Cardiac muscle cell (in vitro differentiated cells and primary cell): Measurements from ENCODE around the gene ABTB2. TPM values are rescaled to one million over a fixed set of nuclear protein-coding genes. Genes with fewer than 3 reads are reported as not detected.
"Not testable (repeated sequence)": the region's sequence is repeated elsewhere in the genome, so short reads cannot be mapped to it uniquely, and the experiment has no call there.

ENCODE experiments used
- DNase-seq, 2 donors: peaks; one replicate each; pipeline versions ENCODE4 v3.0.0 to v3.0.0-alpha.2; 2010 to 2017; ENCODE audit warnings: low read depth in 1 of 2, low spot score in 1 of 2
- H3K27ac ChIP-seq: fragments of 200-600 bp; sonication (generic); 2 replicates; pipeline ENCODE4 v1.5.1; 2016
- H3K27me3 ChIP-seq: fragments of 200-600 bp; sonication (generic); 2 replicates; pipeline ENCODE4 v1.6.0; 2016; ENCODE audit warnings: control low read depth
- H3K36me3 ChIP-seq: fragments of 200-600 bp; sonication (generic); 2 replicates; pipeline ENCODE4 v1.5.1; 2016; ENCODE audit warnings: control low read depth
- H3K4me1 ChIP-seq: fragments of 200-600 bp; sonication (generic); 2 replicates; pipeline ENCODE4 v1.8.1; 2017; ENCODE audit warnings: low read depth, mild to moderate bottlenecking, mixed run types
- H3K4me3 ChIP-seq: fragments of 200-600 bp; sonication (generic); 2 replicates; pipeline ENCODE4 v1.5.1; 2016; ENCODE audit warnings: mild to moderate bottlenecking
- H3K9me3 ChIP-seq: fragments of 200-600 bp; sonication (generic); 2 replicates; pipeline ENCODE4 v1.5.1; 2017; ENCODE audit warnings: low read depth, mild to moderate bottlenecking, control low read depth
- CTCF ChIP-seq: IDR thresholded peaks from 2 replicates; pipeline ENCODE4 v1.5.1; 2012; ENCODE audit warnings: low read depth, mild to moderate bottlenecking, low read length
- polyA plus RNA-seq: library from polyadenylated mRNA; unstranded; fragments of >200 nt; fragmentation: Nextera tagmentation; extraction: Ambion mirVana; gene quantifications from 2 replicates; pipeline ENCODE4 v1.2.1, GENCODE V29; 2016
- total RNA-seq: library from RNA; depleted of rRNA; stranded (reverse); fragments of >200 nt; gene quantifications from 2 replicates; pipeline ENCODE4 v1.2.3, GENCODE V29; 2016

ABTB2 gene
- total and polyA plus RNA-seq, 2 experiments from 2014 or later, result 29.0 to 61.3 TPM

DNA sequence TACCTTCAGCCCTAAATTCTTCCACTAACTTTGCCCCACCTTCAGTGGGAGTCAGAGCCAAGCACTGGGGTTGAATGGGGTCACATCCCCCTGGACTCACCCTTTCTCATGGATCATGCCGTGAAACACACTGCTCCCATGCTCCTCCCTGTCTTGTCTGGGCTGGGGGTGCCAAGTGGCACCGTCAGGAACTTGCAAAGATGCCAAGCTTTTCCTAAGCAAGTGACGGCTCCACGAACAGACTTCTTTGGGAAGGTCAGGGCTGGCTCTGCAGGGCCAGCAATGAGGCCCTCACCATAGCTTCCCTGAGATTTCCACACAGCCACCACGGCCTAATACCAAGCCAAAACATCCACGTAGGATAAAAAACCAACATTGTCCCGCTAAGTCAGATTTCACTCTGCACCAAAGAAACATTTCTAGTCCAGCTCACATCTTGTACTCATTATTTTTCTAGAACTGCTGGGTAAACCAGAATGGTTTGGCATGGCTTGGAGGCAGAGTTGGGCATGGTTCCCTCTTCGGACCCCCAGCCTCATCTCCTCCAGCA is 175.9 kb downstream of the ABTB2 start:
- Histone ChIP-seq H3K4me3 (no peak overlapping the region), H3K27me3 (no peaks in the 10 kb centered on the region), H3K36me3 (peaks cover 4% of the 10 kb centered on the region), H3K9me3 (no peaks in the 10 kb centered on the region), H3K4me1 (peaks cover 5% of the 10 kb centered on the region), H3K27ac (no peak overlapping the region)
- no peak for DNase-seq
- TF ChIP-seq CTCF, result no peak

DNA sequence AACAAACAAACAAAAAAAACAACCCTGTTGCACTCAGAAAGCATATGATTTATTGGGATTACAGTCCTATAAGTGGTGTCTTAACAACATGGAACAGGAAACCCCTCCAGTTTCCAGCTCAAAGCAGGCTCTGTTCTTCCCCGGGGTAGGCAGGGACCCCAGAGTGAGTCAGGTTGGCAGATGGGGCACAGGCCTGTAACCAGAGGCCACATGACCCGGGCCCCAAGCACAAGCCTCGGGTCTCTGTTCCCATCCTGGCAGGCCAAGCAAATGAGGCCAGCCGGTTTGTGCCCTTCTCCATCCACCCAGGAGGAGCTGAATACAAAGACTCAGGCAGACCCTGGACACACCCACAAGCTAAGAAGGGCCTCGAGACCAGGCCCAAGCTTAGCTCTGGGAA is 176.6 kb downstream of the ABTB2 start:
- no peak for TF ChIP-seq CTCF
- Histone ChIP-seq H3K4me1 (peaks cover 5% of the 10 kb centered on the region), H3K36me3 (peaks cover 4% of the 10 kb centered on the region), H3K9me3 (no peaks in the 10 kb centered on the region), H3K27me3 (no peaks in the 10 kb centered on the region), H3K27ac (no peak overlapping the region), H3K4me3 (no peak overlapping the region)
- DNase-seq, result no peak

- H3K27me3 ChIP-seq, H3K4me3 ChIP-seq, H3K4me1 ChIP-seq, H3K36me3 ChIP-seq, H3K27ac ChIP-seq, DNase-seq, H3K9me3 ChIP-seq: not testable (repeated sequence)
Measured at GRCh38 chr11:34180814-34181165, 177.0 kb downstream of the ABTB2 start.

DNA sequence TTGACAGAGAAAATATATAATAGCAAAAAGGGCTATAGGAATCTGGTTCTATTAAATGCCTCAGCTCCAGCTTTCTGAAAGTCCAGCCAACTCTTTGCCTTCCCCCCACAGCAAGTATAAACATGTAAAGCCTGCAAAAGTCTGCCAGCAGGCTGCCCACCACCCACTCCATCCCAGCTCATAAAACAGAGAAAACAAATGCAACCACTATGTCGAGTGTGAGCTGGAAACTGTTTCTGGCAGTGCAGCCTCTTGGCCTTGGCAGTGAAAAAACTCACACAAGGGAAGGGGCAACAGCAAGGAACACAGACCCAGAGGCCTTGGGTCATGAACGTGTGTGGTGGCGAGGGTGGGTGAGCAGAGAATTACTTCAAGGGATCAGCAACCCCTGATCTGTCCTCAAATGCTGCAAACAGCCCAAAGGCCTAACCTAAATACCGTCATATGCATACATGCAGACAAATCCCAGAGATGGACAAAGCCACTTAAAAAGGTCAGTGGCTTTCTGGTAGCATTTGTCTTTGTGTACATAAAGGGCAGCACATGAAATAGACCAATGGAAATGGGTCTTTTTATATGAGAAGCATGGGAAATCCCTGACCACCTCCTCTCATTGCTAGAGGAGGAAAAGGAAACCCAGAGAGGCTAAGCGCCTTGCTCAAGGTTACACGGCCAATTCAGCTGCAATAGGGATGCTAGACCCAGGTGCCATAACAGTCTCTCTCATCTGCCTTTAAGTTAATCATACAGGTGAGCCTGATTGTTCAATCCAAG is 177.6 kb downstream of the ABTB2 start:
- Histone ChIP-seq H3K4me3 (no peak overlapping the region), H3K27ac (no peak overlapping the region), H3K36me3 (peaks cover 4% of the 10 kb centered on the region), H3K9me3 (no peaks in the 10 kb centered on the region), H3K27me3 (no peaks in the 10 kb centered on the region), H3K4me1 (peaks cover 3% of the 10 kb centered on the region)
- DNase-seq, result no peak
- TF ChIP-seq CTCF, result no peak

DNA sequence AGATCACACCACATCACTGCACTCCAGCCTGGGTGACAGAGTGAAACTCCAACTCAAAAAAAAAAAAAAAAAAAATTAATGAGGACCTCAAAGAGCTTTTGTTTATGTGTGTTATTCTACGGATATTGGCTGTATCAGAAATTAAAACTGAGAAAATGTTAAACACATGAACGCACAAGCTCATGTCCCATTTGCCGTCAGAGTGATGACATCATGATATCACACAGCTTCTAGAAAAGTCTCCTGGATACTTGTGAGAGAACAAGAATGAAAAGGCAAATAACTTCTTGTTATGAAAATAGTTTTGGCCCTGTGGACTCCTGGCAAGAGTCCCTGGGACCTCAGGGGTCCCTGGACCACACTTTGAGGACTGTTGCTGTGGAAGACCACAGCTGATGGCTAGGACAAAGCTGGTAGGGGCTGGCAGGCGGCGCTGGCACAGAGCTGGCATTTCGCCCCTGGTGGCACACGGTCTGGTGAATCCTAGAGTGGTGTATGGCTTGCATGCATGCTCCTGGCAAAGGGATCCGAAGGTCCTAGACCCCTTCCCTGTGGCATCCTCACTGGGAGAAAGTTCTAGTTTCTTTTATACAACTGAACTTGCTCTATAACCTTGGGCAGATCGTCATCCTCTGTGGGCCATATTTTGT is 178.7 kb downstream of the ABTB2 start:
- H3K4me1 ChIP-seq, result peaks cover 8% of the 10 kb centered on the region
- TF ChIP-seq CTCF, result no peak
- no peaks in the 10 kb centered on the region for H3K27me3 ChIP-seq
- no peak for DNase-seq
- no peak overlapping the region for H3K27ac ChIP-seq
- no peak overlapping the region for H3K4me3 ChIP-seq
- no peaks in the 10 kb centered on the region for H3K9me3 ChIP-seq
- H3K36me3 ChIP-seq, result peaks cover 4% of the 10 kb centered on the region

DNA sequence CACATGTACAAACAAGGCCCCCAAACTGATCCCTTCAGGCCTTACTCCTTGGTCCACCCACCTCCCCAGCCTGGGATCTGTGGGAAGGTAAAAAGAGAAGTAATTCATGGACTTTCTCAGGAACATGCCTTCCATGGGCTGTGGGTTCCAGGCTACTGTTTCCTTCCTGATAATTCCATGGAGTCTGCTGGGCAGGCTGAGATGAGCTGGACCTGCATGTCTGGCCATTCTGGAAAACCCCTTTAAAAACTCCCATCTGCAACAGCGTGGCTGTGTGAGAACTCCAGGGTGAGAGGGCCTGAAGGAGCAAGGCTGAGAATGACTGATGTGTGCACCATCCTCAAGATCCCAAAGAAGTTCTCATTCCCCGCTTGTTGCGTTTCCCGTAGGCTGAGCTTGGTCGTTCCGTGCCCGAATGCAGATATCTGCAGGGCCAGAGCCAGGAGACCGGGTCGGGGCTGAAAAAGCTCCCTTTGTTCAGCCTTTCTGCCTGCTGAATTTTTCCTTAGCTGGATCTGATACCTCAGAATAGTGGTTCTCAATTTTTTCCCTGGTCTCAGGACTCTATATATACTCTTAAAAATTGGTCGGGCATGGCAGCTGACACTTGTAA is 179.5 kb downstream of the ABTB2 start:
- no peaks in the 10 kb centered on the region for H3K27me3 ChIP-seq
- peaks cover 4% of the 10 kb centered on the region for H3K36me3 ChIP-seq

More for the DNA sequence above, 179.5 kb downstream of the ABTB2 start:
- no peak for DNase-seq
- no peak overlapping the region for H3K27ac ChIP-seq
- no peaks in the 10 kb centered on the region for H3K9me3 ChIP-seq
- H3K4me3 ChIP-seq, result no peak overlapping the region
- TF ChIP-seq CTCF, result no peak
- H3K4me1 ChIP-seq, result peaks cover 8% of the 10 kb centered on the region
